ENCODE measurements around the gene ATP1A1. TPM values are rescaled to one million over a fixed set of nuclear protein-coding genes. Genes with fewer than 3 reads are reported as not detected.

ATP1A1 gene
- total and polyA plus RNA-seq, 2 donors: 63.6 to 230 TPM

GRCh38 chr1:116352349-116352813, 20.7 kb upstream of the ATP1A1 start:
- no peak overlapping the region for H3K4me3 ChIP-seq (ENCODE audit: low read depth, low read length)
- H3K4me1 ChIP-seq (ENCODE audit: insufficient read depth): no peaks in the 10 kb centered on the region
- DNase-seq (ENCODE audit: extremely low spot score): no peak
- no peak overlapping the region for H3K27ac ChIP-seq (ENCODE audit: low read depth)
- H3K36me3 ChIP-seq (ENCODE audit: insufficient read depth): no peaks in the 10 kb centered on the region
- 82% methylated on average over 3 of the region's 3 CpGs for WGBS

DNA sequence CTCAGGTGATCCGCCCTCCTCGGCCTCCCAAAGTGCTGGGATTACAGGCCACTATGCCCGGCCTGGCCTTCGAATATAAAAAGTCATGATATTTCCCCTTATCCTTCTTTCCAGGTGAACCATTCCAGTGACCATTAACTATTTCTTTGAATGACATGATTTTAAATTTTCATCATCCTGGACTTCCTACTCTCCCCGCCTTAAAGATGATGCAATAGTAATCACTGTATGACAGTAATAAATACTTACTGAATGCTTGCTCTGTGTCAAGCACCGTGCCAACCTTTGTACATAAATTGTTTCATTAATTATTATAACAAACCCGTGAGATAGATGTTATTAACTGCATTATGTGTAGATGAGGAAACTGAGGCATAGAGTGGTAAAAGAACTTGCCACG, 19.9 kb upstream of the ATP1A1 start:
- no peaks in the 10 kb centered on the region for H3K36me3 ChIP-seq (ENCODE audit: insufficient read depth)
- 90% methylated on average over 8 of the region's 8 CpGs for WGBS
- H3K4me3 ChIP-seq (ENCODE audit: low read depth, low read length): no peak overlapping the region
- no peak overlapping the region for H3K27ac ChIP-seq (ENCODE audit: low read depth)
- no peaks in the 10 kb centered on the region for H3K4me1 ChIP-seq (ENCODE audit: insufficient read depth)
- no peak for DNase-seq (ENCODE audit: extremely low spot score)

DNA sequence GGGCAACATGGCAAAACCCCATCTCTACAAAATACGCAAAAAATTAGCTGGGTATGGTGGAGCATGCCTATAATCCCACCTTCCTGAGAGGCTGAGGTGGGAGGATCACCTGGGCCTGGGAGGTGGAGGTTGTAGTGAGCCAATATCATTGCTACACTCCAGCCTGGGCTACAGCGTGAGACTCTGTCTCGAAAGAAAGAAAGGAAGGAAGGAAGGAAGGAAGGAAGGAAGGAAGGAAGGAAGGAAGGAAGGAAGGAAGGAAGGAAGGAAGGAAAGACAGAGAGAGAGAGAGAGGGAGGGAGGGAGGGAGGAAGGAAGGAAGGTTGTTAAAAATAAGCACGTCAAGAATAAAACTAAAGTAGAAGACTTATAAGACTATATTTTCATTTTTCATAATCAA, 17.0 kb upstream of the ATP1A1 start:
- Histone ChIP-seq H3K36me3 (ENCODE audit: insufficient read depth) (no peaks in the 10 kb centered on the region), H3K4me1 (ENCODE audit: insufficient read depth) (no peaks in the 10 kb centered on the region), H3K27ac (ENCODE audit: low read depth) (no peak overlapping the region), H3K4me3 (ENCODE audit: low read depth, low read length) (no peak overlapping the region)
- WGBS: 76% methylated on average over 4 of the region's 4 CpGs
- DNase-seq (ENCODE audit: extremely low spot score): no peak

DNA sequence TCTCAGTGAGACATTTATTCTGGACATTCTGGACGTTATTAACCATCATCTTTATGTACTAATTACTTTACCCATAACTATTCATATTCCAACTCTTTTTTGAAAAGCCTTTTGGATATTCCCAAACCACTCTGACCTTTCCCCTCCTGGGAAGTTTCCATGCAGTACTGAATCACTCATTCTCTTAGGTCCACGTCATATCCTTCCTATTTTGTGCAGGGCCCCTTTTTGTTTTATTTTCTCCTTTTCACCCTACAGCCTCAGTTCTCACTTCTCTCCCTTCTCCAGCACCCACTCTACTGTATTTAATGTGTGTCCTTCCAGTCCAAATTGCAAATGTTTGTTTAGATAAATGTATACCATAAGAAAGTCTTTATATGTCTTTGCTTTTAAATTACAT, 16.4 kb upstream of the ATP1A1 start:
- Histone ChIP-seq H3K27ac (ENCODE audit: low read depth) (no peak overlapping the region), H3K4me1 (ENCODE audit: insufficient read depth) (no peaks in the 10 kb centered on the region), H3K4me3 (ENCODE audit: low read depth, low read length) (no peak overlapping the region), H3K36me3 (ENCODE audit: insufficient read depth) (no peaks in the 10 kb centered on the region)
- 53% methylated on average over 2 of the region's 2 CpGs for WGBS
- DNase-seq (ENCODE audit: extremely low spot score): no peak

GRCh38 chr1:116357487-116357886, 15.6 kb upstream of the ATP1A1 start:
- no peak for DNase-seq (ENCODE audit: extremely low spot score)
- no peak overlapping the region for H3K4me3 ChIP-seq (ENCODE audit: low read depth, low read length)
- no peak overlapping the region for H3K27ac ChIP-seq (ENCODE audit: low read depth)
- WGBS: 96% methylated on average over 1 of the region's 1 CpG
- H3K4me1 ChIP-seq (ENCODE audit: insufficient read depth): no peaks in the 10 kb centered on the region
- no peaks in the 10 kb centered on the region for H3K36me3 ChIP-seq (ENCODE audit: insufficient read depth)

DNA sequence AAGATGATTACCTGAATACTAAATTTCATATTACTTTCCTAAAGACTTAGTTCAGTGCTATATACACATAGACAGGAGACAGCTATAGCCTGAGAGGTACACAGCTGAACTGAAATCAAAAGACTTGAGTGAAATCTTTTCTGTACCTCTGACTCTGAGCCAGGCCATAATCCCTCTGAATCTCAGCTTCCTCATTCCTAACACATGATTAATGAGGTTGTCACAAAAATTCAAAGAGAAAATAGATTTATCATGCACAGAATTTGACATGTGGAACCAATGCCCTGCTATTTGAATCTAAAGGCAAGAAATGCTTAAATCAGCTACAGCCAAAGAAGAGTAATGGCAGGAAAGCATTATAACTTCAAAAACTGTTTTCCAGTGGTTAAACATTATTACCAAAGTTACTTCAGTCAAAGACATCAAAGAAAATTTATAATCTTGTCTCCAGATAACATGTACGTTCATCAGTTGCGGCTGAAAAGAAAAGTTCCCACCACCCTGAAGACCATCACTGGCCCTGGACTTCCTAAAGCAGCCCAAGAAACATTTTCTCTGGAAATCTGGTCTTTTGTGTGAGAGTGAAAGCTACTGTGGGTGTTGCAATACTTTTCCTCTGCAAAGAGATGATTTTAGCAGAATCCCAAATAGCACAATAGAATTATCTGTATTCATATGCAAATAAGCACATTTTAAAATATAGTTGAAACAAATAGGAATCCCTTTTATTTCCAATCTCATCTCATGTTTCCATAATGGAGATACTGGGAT, 13.8 kb upstream of the ATP1A1 start:
- Histone ChIP-seq H3K36me3 (ENCODE audit: insufficient read depth) (no peaks in the 10 kb centered on the region), H3K27ac (ENCODE audit: low read depth) (no peak overlapping the region), H3K4me1 (ENCODE audit: insufficient read depth) (no peaks in the 10 kb centered on the region), H3K4me3 (ENCODE audit: low read depth, low read length) (no peak overlapping the region)
- no peak for DNase-seq (ENCODE audit: extremely low spot score)
- 38% methylated on average over 2 of the region's 2 CpGs for WGBS

GRCh38 chr1:116359871-116360270, 13.2 kb upstream of the ATP1A1 start:
- Histone ChIP-seq H3K4me1 (ENCODE audit: insufficient read depth) (no peaks in the 10 kb centered on the region), H3K36me3 (ENCODE audit: insufficient read depth) (no peaks in the 10 kb centered on the region), H3K4me3 (ENCODE audit: low read depth, low read length) (no peak overlapping the region), H3K27ac (ENCODE audit: low read depth) (no peak overlapping the region)
- DNase-seq (ENCODE audit: extremely low spot score): no peak
- 70% methylated on average over 1 of the region's 1 CpG for WGBS

- H3K27ac ChIP-seq (ENCODE audit: low read depth): no peak overlapping the region
- H3K4me1 ChIP-seq (ENCODE audit: insufficient read depth): no peaks in the 10 kb centered on the region
- 73% methylated on average over 2 of the region's 2 CpGs for WGBS
- H3K36me3 ChIP-seq (ENCODE audit: insufficient read depth): no peaks in the 10 kb centered on the region
- H3K4me3 ChIP-seq (ENCODE audit: low read depth, low read length): no peak overlapping the region
- no peak for DNase-seq (ENCODE audit: extremely low spot score)
These were observed 12.4 kb upstream of the ATP1A1 start for GRCh38 chr1:116360429-116361173.

DNA sequence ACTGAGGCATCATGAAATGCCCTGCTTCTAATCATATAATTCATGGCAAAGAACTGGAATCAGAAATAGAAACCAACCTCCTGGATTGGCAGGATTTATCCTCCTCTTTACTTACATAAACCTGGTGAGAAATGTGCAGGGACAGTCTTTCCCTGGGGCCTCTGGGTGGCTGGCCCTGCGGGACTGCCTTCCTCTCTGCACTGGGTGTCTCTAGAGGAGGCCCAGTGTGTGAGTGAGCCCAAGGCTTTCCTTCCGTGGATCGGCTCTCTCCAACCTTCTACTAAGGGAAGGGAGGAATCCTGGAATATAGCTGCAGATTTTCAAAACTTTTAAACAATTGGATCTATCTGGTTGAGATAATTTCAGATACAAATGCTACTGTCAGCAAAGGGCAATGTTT, 11.4 kb upstream of the ATP1A1 start:
- Histone ChIP-seq H3K36me3 (ENCODE audit: insufficient read depth) (no peaks in the 10 kb centered on the region), H3K4me3 (ENCODE audit: low read depth, low read length) (no peak overlapping the region), H3K27ac (ENCODE audit: low read depth) (no peak overlapping the region), H3K4me1 (ENCODE audit: insufficient read depth) (no peaks in the 10 kb centered on the region)
- 81% methylated on average over 3 of the region's 3 CpGs for WGBS
- no peak for DNase-seq (ENCODE audit: extremely low spot score)

DNA sequence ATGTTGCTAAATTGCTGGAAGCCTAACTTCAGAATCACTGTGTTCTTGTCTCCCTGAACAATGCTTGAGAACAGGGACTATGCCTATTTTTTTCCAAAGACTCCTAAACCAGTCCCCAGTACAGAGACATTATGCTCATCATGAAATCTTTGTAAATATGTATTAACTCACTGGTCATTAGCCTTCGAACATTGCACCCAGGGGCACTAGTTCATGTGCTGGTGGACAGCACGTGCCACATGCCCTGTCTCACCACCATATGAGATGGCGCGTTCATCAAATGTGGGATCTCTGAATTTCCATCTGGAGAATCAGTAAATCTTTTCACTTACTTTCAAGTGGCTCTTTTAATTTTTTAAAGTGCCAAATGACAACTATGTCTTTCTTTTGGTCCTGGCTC, 11.0 kb upstream of the ATP1A1 start:
- DNase-seq (ENCODE audit: extremely low spot score): no peak
- H3K4me1 ChIP-seq (ENCODE audit: insufficient read depth): no peaks in the 10 kb centered on the region
- no peaks in the 10 kb centered on the region for H3K36me3 ChIP-seq (ENCODE audit: insufficient read depth)
- 94% methylated on average over 4 of the region's 4 CpGs for WGBS
- no peak overlapping the region for H3K27ac ChIP-seq (ENCODE audit: low read depth)
- H3K4me3 ChIP-seq (ENCODE audit: low read depth, low read length): no peak overlapping the region

DNA sequence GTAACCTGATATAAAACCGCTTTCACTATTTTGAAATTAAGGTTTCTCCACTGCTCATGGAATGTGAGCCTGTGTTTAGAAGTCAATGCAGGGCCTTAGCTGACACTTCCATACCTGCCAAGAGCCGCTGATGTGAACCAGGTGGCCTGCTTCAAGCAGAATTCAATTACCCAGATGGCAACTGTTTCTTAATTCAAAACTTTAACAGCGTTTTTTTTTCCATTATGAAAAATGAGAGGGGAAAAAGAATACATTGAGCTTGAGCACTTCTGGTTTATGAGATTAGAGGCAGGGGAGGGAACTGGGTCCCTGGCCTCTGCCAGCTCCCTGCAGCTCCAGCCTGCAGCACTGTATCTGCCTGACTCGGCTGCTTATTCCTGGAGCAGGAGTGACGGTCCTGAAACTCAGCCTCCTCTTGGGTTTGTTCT, 7.7 kb upstream of the ATP1A1 start:
- Histone ChIP-seq H3K27ac (ENCODE audit: low read depth) (no peak overlapping the region), H3K36me3 (ENCODE audit: insufficient read depth) (no peaks in the 10 kb centered on the region), H3K4me1 (ENCODE audit: insufficient read depth) (no peaks in the 10 kb centered on the region), H3K4me3 (ENCODE audit: low read depth, low read length) (no peak overlapping the region)
- 40% methylated on average over 5 of the region's 5 CpGs for WGBS
- DNase-seq (ENCODE audit: extremely low spot score): no peak

DNA sequence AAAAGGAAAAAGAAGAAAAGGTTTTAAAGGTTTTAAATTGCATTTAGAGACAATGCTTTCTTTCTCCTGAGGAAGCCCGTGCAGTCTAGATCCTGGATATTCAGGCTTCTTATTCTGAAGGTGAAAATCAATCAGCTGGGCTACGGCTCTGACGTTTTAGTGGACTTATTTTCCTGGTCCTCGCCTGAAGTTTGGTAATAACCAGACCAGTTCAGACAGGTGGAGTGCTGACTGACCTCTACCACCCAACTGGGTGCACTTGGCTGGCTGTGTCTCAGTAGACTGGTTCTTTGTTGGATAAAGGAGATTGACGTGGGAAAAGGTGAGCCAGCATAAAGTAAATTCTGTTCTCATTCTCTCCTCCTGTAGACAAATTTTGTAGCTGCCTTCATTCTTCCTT, 7.2 kb upstream of the ATP1A1 start:
- H3K36me3 ChIP-seq (ENCODE audit: insufficient read depth): no peaks in the 10 kb centered on the region
- H3K4me3 ChIP-seq (ENCODE audit: low read depth, low read length): no peak overlapping the region
- no peak overlapping the region for H3K27ac ChIP-seq (ENCODE audit: low read depth)
- WGBS: 58% methylated on average over 5 of the region's 5 CpGs
- no peak for DNase-seq (ENCODE audit: extremely low spot score)
- H3K4me1 ChIP-seq (ENCODE audit: insufficient read depth): no peaks in the 10 kb centered on the region

DNA sequence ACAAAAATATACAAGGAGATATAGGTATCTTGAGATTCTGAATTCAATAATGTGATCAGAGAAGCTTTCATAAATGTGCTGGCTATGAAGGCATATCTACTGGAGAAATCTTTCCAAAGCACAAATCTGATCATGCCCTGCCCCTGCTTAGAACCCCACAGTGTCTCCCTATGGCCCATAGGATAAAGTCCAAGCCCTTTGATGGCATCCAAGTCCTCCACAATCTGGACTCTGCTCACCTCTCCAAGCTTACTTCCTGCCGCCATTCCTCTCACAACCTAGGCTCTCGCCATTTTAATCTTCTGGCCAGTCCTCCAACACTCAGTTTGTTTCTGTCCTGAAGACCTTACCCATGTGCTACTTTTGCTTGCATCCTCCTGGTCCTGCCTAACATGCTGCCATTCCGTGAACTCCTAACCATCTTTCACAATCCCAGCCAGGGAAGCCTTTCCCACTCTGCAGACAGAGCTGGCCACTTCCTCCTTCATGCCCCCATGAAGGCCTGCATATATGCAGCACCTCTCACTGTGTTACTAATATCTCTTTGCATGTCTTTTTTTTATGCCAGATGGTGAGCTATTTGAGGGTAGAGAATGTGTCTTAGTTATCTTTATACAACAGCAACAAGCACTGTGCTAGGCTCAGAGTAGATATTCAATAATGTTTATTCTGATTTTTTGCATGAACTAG, 5.6 kb upstream of the ATP1A1 start:
- H3K4me3 ChIP-seq (ENCODE audit: low read depth, low read length): no peak overlapping the region
- WGBS: 95% methylated on average over 3 of the region's 3 CpGs
- H3K4me1 ChIP-seq (ENCODE audit: insufficient read depth): no peaks in the 10 kb centered on the region
- DNase-seq (ENCODE audit: extremely low spot score): no peak
- H3K27ac ChIP-seq (ENCODE audit: low read depth): no peak overlapping the region
- no peaks in the 10 kb centered on the region for H3K36me3 ChIP-seq (ENCODE audit: insufficient read depth)

- Histone ChIP-seq H3K36me3 (ENCODE audit: insufficient read depth) (no peaks in the 10 kb centered on the region), H3K4me3 (ENCODE audit: low read depth, low read length) (no peak overlapping the region), H3K4me1 (ENCODE audit: insufficient read depth) (no peaks in the 10 kb centered on the region), H3K27ac (ENCODE audit: low read depth) (no peak overlapping the region)
- no peak for DNase-seq (ENCODE audit: extremely low spot score)
- 75% methylated on average over 2 of the region's 2 CpGs for WGBS
These were observed 4.8 kb upstream of the ATP1A1 start for GRCh38 chr1:116368241-116368640.
